ENCODE results near the gene SCN3B.
A peak's percentile ranks its signal among the peaks of the same experiment; 100 is the strongest.
"Not testable (repeated sequence)": the region's sequence is repeated elsewhere in the genome, so short reads cannot be mapped to it uniquely, and the experiment has no call there.

SCN3B gene

GRCh38 chr11:123674297-123674696 lies 19.9 kb upstream of the SCN3B start:
- no peak overlapping the region for H3K4me3 Mint-ChIP-seq
- H3K4me1 Mint-ChIP-seq, result no peaks in the 10 kb centered on the region
- H3K27ac Mint-ChIP-seq, result no peak overlapping the region
- peaks cover 3% of the 10 kb centered on the region for H3K27me3 Mint-ChIP-seq
- no peaks in the 10 kb centered on the region for H3K9me3 Mint-ChIP-seq
- no peaks in the 10 kb centered on the region for H3K36me3 Mint-ChIP-seq

GRCh38 chr11:123672568-123672967 lies 18.1 kb upstream of the SCN3B start:
- no peaks in the 10 kb centered on the region for H3K36me3 Mint-ChIP-seq
- peaks cover 3% of the 10 kb centered on the region for H3K27me3 Mint-ChIP-seq
- no peak overlapping the region for H3K4me3 Mint-ChIP-seq
- H3K27ac Mint-ChIP-seq, result no peak overlapping the region
- H3K4me1 Mint-ChIP-seq, result no peaks in the 10 kb centered on the region
- H3K9me3 Mint-ChIP-seq, result no peaks in the 10 kb centered on the region

GRCh38 chr11:123671534-123671933 lies 17.1 kb upstream of the SCN3B start:
- H3K27ac Mint-ChIP-seq, result no peak overlapping the region
- no peaks in the 10 kb centered on the region for H3K36me3 Mint-ChIP-seq
- peaks cover 4% of the 10 kb centered on the region for H3K4me1 Mint-ChIP-seq
- H3K9me3 Mint-ChIP-seq, result no peaks in the 10 kb centered on the region
- H3K27me3 Mint-ChIP-seq, result peaks cover 3% of the 10 kb centered on the region
- no peak overlapping the region for H3K4me3 Mint-ChIP-seq

- peaks cover 1% of the 10 kb centered on the region for H3K36me3 Mint-ChIP-seq
- no peak overlapping the region for H3K27ac Mint-ChIP-seq
- peaks cover 6% of the 10 kb centered on the region for H3K4me1 Mint-ChIP-seq
- H3K9me3 Mint-ChIP-seq, result no peaks in the 10 kb centered on the region
- peaks cover 1% of the 10 kb centered on the region for H3K27me3 Mint-ChIP-seq
- no peak overlapping the region for H3K4me3 Mint-ChIP-seq
Observed at GRCh38 chr11:123670081-123670480, 15.7 kb upstream of the SCN3B start.

- Mint-ChIP-seq H3K4me3 (no peak overlapping the region), H3K4me1 (peaks cover 9% of the 10 kb centered on the region), H3K9me3 (peaks cover 5% of the 10 kb centered on the region), H3K36me3 (peaks cover 4% of the 10 kb centered on the region), H3K27me3 (no peaks in the 10 kb centered on the region), H3K27ac (no peak overlapping the region)
Observed at GRCh38 chr11:123665306-123665705, 10.9 kb upstream of the SCN3B start.

- H3K36me3 Mint-ChIP-seq, H3K27ac Mint-ChIP-seq, H3K4me3 Mint-ChIP-seq, H3K27me3 Mint-ChIP-seq: not testable (repeated sequence)
- Mint-ChIP-seq H3K9me3 (peaks cover 25% of the 10 kb centered on the region), H3K4me1 (peaks cover 24% of the 10 kb centered on the region)
Observed at GRCh38 chr11:123659965-123660364, 5.5 kb upstream of the SCN3B start.

GRCh38 chr11:123659311-123659710 lies 4.9 kb upstream of the SCN3B start:
- H3K27ac Mint-ChIP-seq, result no peak overlapping the region
- no peak overlapping the region for H3K4me3 Mint-ChIP-seq
- peaks cover 9% of the 10 kb centered on the region for H3K36me3 Mint-ChIP-seq
- peaks cover 9% of the 10 kb centered on the region for H3K27me3 Mint-ChIP-seq
- peaks cover 25% of the 10 kb centered on the region for H3K9me3 Mint-ChIP-seq
- H3K4me1 Mint-ChIP-seq, result peaks cover 28% of the 10 kb centered on the region

GRCh38 chr11:123653827-123654565 lies 428 bp downstream of the SCN3B start:
- Mint-ChIP-seq H3K9me3 (peaks cover 18% of the 10 kb centered on the region), H3K4me3 (peak overlapping the region; percentile 67), H3K36me3 (peaks cover 5% of the 10 kb centered on the region), H3K4me1 (peaks cover 18% of the 10 kb centered on the region), H3K27ac (no peak overlapping the region), H3K27me3 (peaks cover 34% of the 10 kb centered on the region)

- H3K27ac Mint-ChIP-seq, result no peak overlapping the region
- H3K9me3 Mint-ChIP-seq, result peaks cover 13% of the 10 kb centered on the region
- peaks cover 13% of the 10 kb centered on the region for H3K4me1 Mint-ChIP-seq
- H3K4me3 Mint-ChIP-seq, result peak overlapping the region; percentile 55
- peaks cover 2% of the 10 kb centered on the region for H3K36me3 Mint-ChIP-seq
- peaks cover 34% of the 10 kb centered on the region for H3K27me3 Mint-ChIP-seq
Observed at GRCh38 chr11:123653483-123653826, 969 bp downstream of the SCN3B start.

GRCh38 chr11:123652599-123652998 lies 1.8 kb downstream of the SCN3B start:
- peaks cover 4% of the 10 kb centered on the region for H3K9me3 Mint-ChIP-seq
- H3K4me1 Mint-ChIP-seq, result peaks cover 12% of the 10 kb centered on the region
- H3K27me3 Mint-ChIP-seq, result peaks cover 34% of the 10 kb centered on the region
- H3K27ac Mint-ChIP-seq, result no peak overlapping the region
- peak overlapping the region; percentile 34 for H3K4me3 Mint-ChIP-seq
- peaks cover 2% of the 10 kb centered on the region for H3K36me3 Mint-ChIP-seq

- H3K4me1 Mint-ChIP-seq, result peaks cover 12% of the 10 kb centered on the region
- H3K4me3 Mint-ChIP-seq, result no peak overlapping the region
- peaks cover 39% of the 10 kb centered on the region for H3K27me3 Mint-ChIP-seq
- H3K9me3 Mint-ChIP-seq, result no peaks in the 10 kb centered on the region
- no peaks in the 10 kb centered on the region for H3K36me3 Mint-ChIP-seq
- no peak overlapping the region for H3K27ac Mint-ChIP-seq
Observed at GRCh38 chr11:123650901-123651300, 3.5 kb downstream of the SCN3B start.

GRCh38 chr11:123645286-123645975 lies 9.0 kb downstream of the SCN3B start:
- Mint-ChIP-seq H3K9me3 (no peaks in the 10 kb centered on the region), H3K36me3 (no peaks in the 10 kb centered on the region), H3K4me3 (no peak overlapping the region), H3K27ac (no peak overlapping the region), H3K27me3 (peaks cover 14% of the 10 kb centered on the region), H3K4me1 (peaks cover 3% of the 10 kb centered on the region)

- Mint-ChIP-seq H3K36me3 (no peaks in the 10 kb centered on the region), H3K27me3 (peaks cover 18% of the 10 kb centered on the region), H3K27ac (no peak overlapping the region), H3K4me3 (no peak overlapping the region), H3K9me3 (no peaks in the 10 kb centered on the region), H3K4me1 (peaks cover 3% of the 10 kb centered on the region)
Observed at GRCh38 chr11:123642435-123642834, 12.0 kb downstream of the SCN3B start.

- H3K4me1 Mint-ChIP-seq, result peaks cover 3% of the 10 kb centered on the region
- no peaks in the 10 kb centered on the region for H3K36me3 Mint-ChIP-seq
- H3K4me3 Mint-ChIP-seq, result no peak overlapping the region
- H3K27ac Mint-ChIP-seq, result no peak overlapping the region
- H3K27me3 Mint-ChIP-seq, result peaks cover 16% of the 10 kb centered on the region
- no peaks in the 10 kb centered on the region for H3K9me3 Mint-ChIP-seq
Observed at GRCh38 chr11:123641495-123641840, 13.0 kb downstream of the SCN3B start.

GRCh38 chr11:123640677-123641494 lies 13.5 kb downstream of the SCN3B start:
- Mint-ChIP-seq H3K27ac (no peak overlapping the region), H3K36me3 (no peaks in the 10 kb centered on the region), H3K4me3 (no peak overlapping the region), H3K27me3 (peaks cover 11% of the 10 kb centered on the region), H3K9me3 (no peaks in the 10 kb centered on the region), H3K4me1 (peaks cover 3% of the 10 kb centered on the region)

GRCh38 chr11:123640029-123640428 lies 14.4 kb downstream of the SCN3B start:
- Mint-ChIP-seq H3K27ac (no peak overlapping the region), H3K36me3 (no peaks in the 10 kb centered on the region), H3K9me3 (no peaks in the 10 kb centered on the region), H3K4me1 (peaks cover 3% of the 10 kb centered on the region), H3K4me3 (no peak overlapping the region), H3K27me3 (peaks cover 13% of the 10 kb centered on the region)

Measured in activated naive CD4-positive, alpha-beta T cell treated with anti-CD3 and anti-CD28 coated beads, Interleukin-2, amount 50 U/mL, for 24 hours (primary cell).